Measurements from ENCODE around the gene LRRC75A.

DNA sequence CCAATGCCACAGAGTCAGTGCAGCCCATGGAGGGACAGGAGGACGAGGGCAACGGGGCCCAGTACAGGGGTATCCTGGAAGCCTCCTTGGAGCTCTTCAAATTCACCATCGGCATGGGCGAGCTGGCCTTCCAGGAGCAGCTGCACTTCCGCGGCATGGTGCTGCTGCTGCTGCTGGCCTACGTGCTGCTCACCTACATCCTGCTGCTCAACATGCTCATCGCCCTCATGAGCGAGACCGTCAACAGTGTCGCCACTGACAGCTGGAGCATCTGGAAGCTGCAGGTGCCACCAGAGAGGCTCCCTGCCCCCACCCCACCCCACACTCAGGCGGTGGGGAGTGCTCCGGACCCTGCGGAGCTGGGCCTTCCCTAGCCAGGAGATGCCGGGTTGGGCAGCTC, 60.0 kb downstream of the LRRC75A start:
- no peak for TF ChIP-seq SUZ12 (IDR thresholded peaks at IDR 0.05; ENCODE audit: low read length)
- TF ChIP-seq RFX5 (IDR thresholded peaks at IDR 0.05; ENCODE audit: borderline replicate concordance, low read depth, low read length): no peak
- TF ChIP-seq, protein P1, sequence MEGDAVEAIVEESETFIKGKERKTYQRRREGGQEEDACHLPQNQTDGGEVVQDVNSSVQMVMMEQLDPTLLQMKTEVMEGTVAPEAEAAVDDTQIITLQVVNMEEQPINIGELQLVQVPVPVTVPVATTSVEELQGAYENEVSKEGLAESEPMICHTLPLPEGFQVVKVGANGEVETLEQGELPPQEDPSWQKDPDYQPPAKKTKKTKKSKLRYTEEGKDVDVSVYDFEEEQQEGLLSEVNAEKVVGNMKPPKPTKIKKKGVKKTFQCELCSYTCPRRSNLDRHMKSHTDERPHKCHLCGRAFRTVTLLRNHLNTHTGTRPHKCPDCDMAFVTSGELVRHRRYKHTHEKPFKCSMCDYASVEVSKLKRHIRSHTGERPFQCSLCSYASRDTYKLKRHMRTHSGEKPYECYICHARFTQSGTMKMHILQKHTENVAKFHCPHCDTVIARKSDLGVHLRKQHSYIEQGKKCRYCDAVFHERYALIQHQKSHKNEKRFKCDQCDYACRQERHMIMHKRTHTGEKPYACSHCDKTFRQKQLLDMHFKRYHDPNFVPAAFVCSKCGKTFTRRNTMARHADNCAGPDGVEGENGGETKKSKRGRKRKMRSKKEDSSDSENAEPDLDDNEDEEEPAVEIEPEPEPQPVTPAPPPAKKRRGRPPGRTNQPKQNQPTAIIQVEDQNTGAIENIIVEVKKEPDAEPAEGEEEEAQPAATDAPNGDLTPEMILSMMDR (IDR thresholded peaks at IDR 0.05; ENCODE audit: control extremely low read depth in 1 of 3, insufficient read depth in 1 of 3, low read depth in 1 of 3, low read length in 3 of 3): no peak
- TF ChIP-seq POLR2A (IDR thresholded peaks at IDR 0.05; ENCODE audit: control extremely low read depth in 1 of 2, low read depth in 2 of 2, low read length in 2 of 2): no peak

All from H1 (cell line).